H1 (cell line): ENCODE data around the gene PI16. TPM values are rescaled to one million over a fixed set of nuclear protein-coding genes. Genes with fewer than 3 reads are reported as not detected.

Source experiments
- CTCF ChIA-PET: fragments of 300-600 bp; sonication (Branson Sonifier 250); formaldehyde crosslinking; loops from one replicate; lab custom pipeline; 2021; ENCODE audit not compliant: partially characterized antibody; lab: Charles Lee
- POLR2A ChIA-PET: fragments of 300-600 bp; sonication (Branson Sonifier 250); formaldehyde crosslinking; loops from one replicate; lab custom pipeline; 2021; ENCODE audit warnings: inconsistent platforms; ENCODE audit not compliant: partially characterized antibody; lab: Charles Lee
- DNase-seq, 2 experiments: peaks; one replicate each; pipeline versions ENCODE4 v3.0.0 to v3.0.0-alpha.2; 2010 to 2022; ENCODE audit warnings: low spot score in 2 of 2, low read depth in 1 of 2, mixed read lengths in 1 of 2
- FAIRE-seq: peaks from 2 replicates; lab custom pipeline; 2011; peaks lifted over from hg19 to GRCh38; lab: Jason Lieb, UNC
- H2AFZ ChIP-seq: 2 replicates; pipeline ENCODE4 v1.8.1; 2012; ENCODE audit warnings: low read length, inconsistent platforms
- H2AK5ac ChIP-seq: 2 replicates; pipeline ENCODE4 v1.6.1; 2013; ENCODE audit warnings: low read depth, low read length
- H2BK120ac ChIP-seq: replicated peaks from 2 replicates; pipeline ENCODE3; 2013; ENCODE audit warnings: low read depth, low read length, inconsistent platforms
- H2BK12ac ChIP-seq: 2 replicates; pipeline ENCODE4 v1.6.1; 2013; ENCODE audit warnings: low read depth, low read length
- H2BK15ac ChIP-seq: 2 replicates; pipeline ENCODE4 v1.6.1; 2013; ENCODE audit warnings: low read length
- H2BK20ac ChIP-seq: 2 replicates; pipeline ENCODE4 v1.6.1; 2013; ENCODE audit warnings: low read length
- H2BK5ac ChIP-seq: 2 replicates; pipeline ENCODE4 v1.6.1; 2013; ENCODE audit warnings: low read depth, low read length
- H3K14ac ChIP-seq: 2 replicates; pipeline ENCODE4 v1.6.1; 2013; ENCODE audit warnings: inconsistent platforms; ENCODE audit not compliant: insufficient read length
- H3K18ac ChIP-seq: 2 replicates; pipeline ENCODE4 v1.6.1; 2013; ENCODE audit warnings: low read length; ENCODE audit errors: extremely low read depth
- H3K23ac ChIP-seq: 2 replicates; pipeline ENCODE4 v1.6.1; 2013; ENCODE audit warnings: inconsistent platforms; ENCODE audit not compliant: insufficient read length
- H3K23me2 ChIP-seq: 2 replicates; pipeline ENCODE4 v1.6.1; 2013; ENCODE audit warnings: low read depth, low read length
- H3K27ac ChIP-seq: 2 replicates; pipeline ENCODE4 v1.6.1; 2011; ENCODE audit warnings: low read depth, low read length, inconsistent platforms
- H3K27me3 ChIP-seq, 4 experiments: replicated peaks in 1 of 4; 1 replicate in 1 of 4; 2 replicates in 3 of 4; pipeline versions ENCODE4 v1.6.1 to v1.8.1; 2011 to 2013; ENCODE audit warnings: low read length in 3 of 4, mild to moderate bottlenecking in 3 of 4, inconsistent platforms in 2 of 4, mixed read lengths in 2 of 4, moderate library complexity in 1 of 4; ENCODE audit not compliant: control insufficient read depth in 3 of 4, insufficient read depth in 3 of 4; ENCODE audit errors: extremely low read depth in 1 of 4
- H3K36me3 ChIP-seq, 4 experiments: 2 replicates each; pipeline versions ENCODE4 v1.6.1 to v1.8.1; 2011 to 2013; ENCODE audit warnings: mild to moderate bottlenecking in 4 of 4, low read length in 3 of 4, moderate library complexity in 2 of 4, control low read depth in 1 of 4, inconsistent platforms in 1 of 4; ENCODE audit not compliant: insufficient read depth in 4 of 4, control insufficient read depth in 2 of 4
- H3K4ac ChIP-seq: replicated peaks from 2 replicates; pipeline ENCODE3; 2013; ENCODE audit warnings: low read length, low read depth, mixed read lengths, inconsistent platforms; ENCODE audit not compliant: insufficient read length
- H3K4me1 ChIP-seq, 4 experiments: replicated peaks in 1 of 4; 1 replicate in 1 of 4; 2 replicates in 3 of 4; pipeline versions ENCODE4 v1.6.1 to v1.8.1; 2011 to 2013; ENCODE audit warnings: low read length in 3 of 4, inconsistent platforms in 2 of 4, mixed read lengths in 1 of 4; ENCODE audit not compliant: insufficient read depth in 4 of 4, control insufficient read depth in 3 of 4
- H3K4me2 ChIP-seq, 2 experiments: 2 replicates each; pipeline versions ENCODE4 v1.6.1 to v1.8.1; 2011 to 2013; ENCODE audit warnings: low read depth in 2 of 2, low read length in 2 of 2, control low read depth in 1 of 2, inconsistent platforms in 1 of 2, mild to moderate bottlenecking in 1 of 2; ENCODE audit not compliant: insufficient read depth in 1 of 2
- H3K4me3 ChIP-seq, 4 experiments: fragments of 200-600, 300-600 bp in 1 of 4; sonication (generic), shearing (Covaris generic), sonication (Bioruptor Twin) in 1 of 4; 2 replicates each; pipeline versions ENCODE4 v1.5.1 to v1.8.1; 2011 to 2016; ENCODE audit warnings: low read length in 4 of 4, low read depth in 3 of 4, control low read depth in 2 of 4, inconsistent platforms in 2 of 4, mild to moderate bottlenecking in 2 of 4, mixed read lengths in 1 of 4, moderate library complexity in 1 of 4; ENCODE audit not compliant: insufficient read depth in 2 of 4; ENCODE audit errors: extremely low read depth in 1 of 4
- H3K56ac ChIP-seq: replicated peaks from 2 replicates; pipeline ENCODE3; 2013; ENCODE audit warnings: low read depth, mild to moderate bottlenecking, mixed read lengths, low read length, inconsistent platforms; ENCODE audit not compliant: insufficient read length
- H3K79me1 ChIP-seq: 2 replicates; pipeline ENCODE4 v1.6.1; 2013; ENCODE audit warnings: low read depth, low read length, control low read depth
- H3K79me2 ChIP-seq, 2 experiments: 2 replicates each; pipeline versions ENCODE4 v1.6.1 to v1.8.1; 2012 to 2013; ENCODE audit warnings: low read length in 2 of 2, mild to moderate bottlenecking in 2 of 2, inconsistent platforms in 1 of 2; ENCODE audit not compliant: insufficient read depth in 2 of 2, control insufficient read depth in 1 of 2
- H3K9ac ChIP-seq, 4 experiments: replicated peaks in 1 of 4; 1 replicate in 1 of 4; 2 replicates in 3 of 4; pipeline versions ENCODE4 v1.6.1 to v1.8.1; 2011 to 2013; ENCODE audit warnings: low read depth in 3 of 4, low read length in 3 of 4, control low read depth in 2 of 4, mild to moderate bottlenecking in 2 of 4, moderate library complexity in 2 of 4, inconsistent platforms in 1 of 4; ENCODE audit errors: extremely low read depth in 1 of 4
- H3K9me3 ChIP-seq, 2 experiments: 2 replicates each; pipeline versions ENCODE4 v1.6.1 to v1.8.1; 2012 to 2013; ENCODE audit warnings: mild to moderate bottlenecking in 2 of 2, moderate library complexity in 2 of 2, control low read depth in 1 of 2, inconsistent platforms in 1 of 2, low read depth in 1 of 2, low read length in 1 of 2, mixed read lengths in 1 of 2; ENCODE audit not compliant: insufficient read depth in 2 of 2
- H4K20me1 ChIP-seq, 2 experiments: replicated peaks in 1 of 2; 2 replicates each; pipeline versions ENCODE3 to v1.8.1; 2011 to 2013; ENCODE audit warnings: inconsistent platforms in 2 of 2, low read length in 2 of 2, mild to moderate bottlenecking in 1 of 2; ENCODE audit not compliant: insufficient read depth in 2 of 2, control insufficient read depth in 1 of 2
- H4K5ac ChIP-seq: 2 replicates; pipeline ENCODE4 v1.6.1; 2013; ENCODE audit warnings: low read length, low read depth, mixed read lengths, inconsistent platforms; ENCODE audit not compliant: insufficient read length
- H4K8ac ChIP-seq: 2 replicates; pipeline ENCODE4 v1.8.0; 2013; ENCODE audit warnings: mild to moderate bottlenecking, moderate library complexity, low read length, inconsistent platforms; ENCODE audit not compliant: insufficient read depth; ENCODE audit errors: extremely low read depth
- H4K91ac ChIP-seq: replicated peaks from 2 replicates; pipeline ENCODE3; 2013; ENCODE audit warnings: low read length, mixed read lengths, inconsistent platforms; ENCODE audit not compliant: insufficient read length
- KDM1A ChIP-seq: fragments of 200-600, 300-600 bp; sonication (generic); IDR thresholded peaks from 2 replicates; pipeline ENCODE4 v1.7.1; 2016; ENCODE audit warnings: mild to moderate bottlenecking, low read length, borderline replicate concordance
- TCF12 ChIP-seq: IDR thresholded peaks from 2 replicates; pipeline ENCODE4 v1.6.1; 2011; ENCODE audit warnings: low read depth, mild to moderate bottlenecking, low read length
- WGBS, 2 experiments: shearing (Covaris generic) in 1 of 2; methylation state at CpG; one replicate each; pipeline versions ENCODE4 v1.1.6 to v1.1.7; 2013 to 2015; ENCODE audit warnings: low lambda C conversion rate in 2 of 2, mixed read lengths in 2 of 2, inconsistent platforms in 1 of 2, low coverage in 1 of 2, missing lambda C conversion rate in 1 of 2; ENCODE audit not compliant: insufficient replicate concordance in 2 of 2, insufficient coverage in 1 of 2, insufficient read length in 1 of 2; ENCODE audit errors: extremely low coverage in 1 of 2, missing lambda C conversion rate in 1 of 2; 5-methylcytosine and 5-hydroxymethylcytosine counted together
- polyA plus RNA-seq, 7 experiments: library from polyadenylated mRNA; depleted of rRNA in 3 of 7; stranded (reverse) in 5 of 7; unstranded in 2 of 7; fragments of >200 nt in 5 of 7; fragments of 200-250 nt in 2 of 7; gene quantifications; 1 replicate in 5 of 7; 2 replicates in 1 of 7; 4 replicates in 1 of 7; pipeline versions ENCODE4 v1.2.1 to v1.2.3, GENCODE V29; 2011 to 2013; ENCODE audit warnings: missing spikeins in 2 of 7, mixed read lengths in 2 of 7
- total RNA-seq: library from RNA; stranded (reverse); fragmentation: NEBNext Ultra II Directional; extraction: Animal tissue kit (Norgen Biotek cat#: 25700); gene quantifications from 2 replicates; pipeline ENCODE4 v1.2.1, GENCODE V29; 2021

Gene PI16
- total and polyA plus RNA-seq, 2 of the 8 experiments (the other 6 are each of a cell fraction or from before 2014, with no cell fraction given), result 0.05 TPM; not detected in 1

DNA sequence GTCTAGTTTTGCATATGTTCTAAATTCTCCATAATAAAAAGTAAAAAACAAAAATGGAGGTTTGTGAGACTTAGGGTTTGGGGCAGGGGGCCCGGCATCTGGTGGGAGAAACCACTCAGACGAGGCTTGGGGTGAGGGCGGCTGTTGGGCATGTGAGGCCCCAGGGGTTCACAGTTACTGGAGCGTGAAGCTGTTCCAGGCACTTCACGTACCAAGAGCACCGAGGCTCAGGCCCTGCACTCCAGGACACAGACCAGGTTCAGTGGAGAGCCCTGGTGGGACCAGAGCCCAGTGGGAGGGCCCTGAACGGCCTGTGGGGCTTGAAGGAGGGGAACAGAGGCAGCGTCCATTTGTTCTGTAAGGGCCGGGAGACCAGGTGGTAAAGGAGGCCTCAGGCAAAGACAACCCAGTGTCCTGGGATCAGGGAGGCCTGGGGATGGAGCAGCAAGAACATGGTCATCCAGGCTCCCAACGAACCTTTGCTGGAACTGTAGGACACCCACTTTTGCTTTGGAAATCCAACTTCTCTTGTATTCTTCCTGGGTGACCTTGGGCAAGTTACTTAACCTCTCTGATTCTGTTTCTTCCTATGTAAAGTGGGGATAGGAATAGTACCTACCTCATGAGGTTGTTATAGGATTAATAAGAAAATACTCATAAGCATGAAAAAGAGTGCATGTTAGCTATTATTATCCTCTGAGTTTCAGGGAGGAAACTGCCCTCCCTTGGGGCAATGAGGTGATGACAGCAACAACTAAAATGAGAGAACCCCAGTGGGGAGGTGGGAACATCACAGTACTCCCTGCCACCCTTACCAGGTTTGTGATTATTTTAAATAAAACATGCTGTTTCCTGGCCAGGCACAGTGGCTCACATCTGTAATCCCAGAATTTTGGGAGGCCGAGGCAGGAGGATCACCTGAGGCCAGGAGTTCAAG, 49.8 kb downstream of the PI16 start:
- Histone ChIP-seq H4K91ac (no peak overlapping the region), H3K9me3 (no peaks in the 10 kb centered on the region), H2AFZ (no peak overlapping the region), H3K4me2 (no peak overlapping the region), H2BK120ac (no peak overlapping the region), H4K20me1 (no peaks in the 10 kb centered on the region), H3K4me1 (no peaks in the 10 kb centered on the region), H2BK5ac (no peak overlapping the region), H3K36me3 (no peaks in the 10 kb centered on the region), H3K79me2 (no peaks in the 10 kb centered on the region), H3K14ac (no peak overlapping the region), H3K23me2 (no peaks in the 10 kb centered on the region), H3K9ac (no peak overlapping the region), H2AK5ac (no peak overlapping the region), H3K56ac (no peak overlapping the region), H3K79me1 (no peaks in the 10 kb centered on the region), H3K4ac (no peak overlapping the region), H2BK20ac (no peak overlapping the region), H3K27me3 (no peaks in the 10 kb centered on the region), H3K4me3 (no peak overlapping the region), H3K27ac (no peak overlapping the region), H2BK12ac (no peak overlapping the region), H4K8ac (no peak overlapping the region), H4K5ac (no peak overlapping the region), H2BK15ac (no peak overlapping the region), H3K23ac (no peak overlapping the region), H3K18ac (no peak overlapping the region)
- no peak for FAIRE-seq
- WGBS, 2 experiments, result 93% methylated on average over 11 of the region's 11 CpGs; no CpG with 5 or more reads in 1 of the 2 experiments
- TF ChIP-seq TCF12, result no peak
- TF ChIP-seq KDM1A, result peak; percentile 36; the same call in 1 of the 2 replicates
- CTCF ChIA-PET, result interaction anchor here (0.7 to 6.5 kb wide), 3 partner anchors 14 to 49 kb away, joined by 3 to 74 read pairs (median 5); no protein-coding TSS in a partner anchor
- POLR2A ChIA-PET, result interaction anchor here (1.0 kb wide), 1 partner anchor 209 kb away, joined by 3 read pairs; no protein-coding TSS in a partner anchor
- no peak for DNase-seq
